ENCODE measurements around the gene OXER1. TPM values are rescaled to one million over a fixed set of nuclear protein-coding genes. Genes with fewer than 3 reads are reported as not detected.

The OXER1 gene
- total and polyA plus RNA-seq, 2 of the 13 experiments (the other 11 are each of a cell fraction or from before 2014, with no cell fraction given), result 8.0 to 9.0 TPM

DNA sequence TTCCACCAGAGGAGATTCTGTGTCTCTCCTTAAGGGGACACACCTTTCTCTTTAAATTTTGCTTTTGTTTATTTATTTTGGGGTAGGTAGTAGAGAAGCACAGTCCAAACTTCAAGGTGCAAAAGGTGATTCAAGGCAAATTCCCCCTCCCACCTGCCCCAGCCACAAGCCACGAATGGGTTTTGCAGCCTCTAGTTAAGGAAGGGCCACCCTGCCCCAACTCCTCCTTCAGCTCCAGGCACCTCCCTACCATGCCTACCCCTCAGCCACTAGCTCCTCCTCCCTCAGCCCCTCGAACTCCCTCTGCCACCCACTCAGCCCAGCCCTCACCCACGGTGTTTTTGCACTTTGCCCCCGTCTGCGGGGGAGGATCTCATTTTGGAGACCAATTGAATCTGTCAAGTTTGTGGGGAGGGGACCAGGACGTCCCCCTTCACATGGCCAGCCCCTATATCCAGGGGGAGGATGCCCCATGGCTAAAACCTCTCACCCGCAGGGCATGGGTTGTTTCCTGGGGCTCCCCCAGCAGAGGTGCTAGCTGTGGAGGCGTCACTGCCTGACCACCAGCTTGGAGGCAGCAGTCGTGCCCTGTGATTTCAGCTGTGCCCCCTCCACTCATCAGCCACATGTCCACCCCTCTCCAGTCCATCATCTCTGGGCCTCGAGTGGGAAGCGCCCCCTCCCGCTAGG lies 24.0 kb upstream of the OXER1 start (continued):
- TF ChIP-seq KDM5B (CRISPR knock-in tag; IDR thresholded peaks at IDR 0.05; ENCODE audit: borderline replicate concordance) (no peak), BCL3 (CRISPR knock-in tag; IDR thresholded peaks at IDR 0.05) (no peak), ZNF225 (CRISPR knock-in tag; IDR thresholded peaks at IDR 0.05) (0 out of 2 replicates have a peak, but pooled peaks have one; percentile 66), MNT (IDR thresholded peaks at IDR 0.05) (no peak), FOXA3 (CRISPR knock-in tag; IDR thresholded peaks at IDR 0.05) (no peak; the same call in 1 of the 2 replicates), MLLT10 (CRISPR knock-in tag; IDR thresholded peaks at IDR 0.05) (no peak), ZNF530 (CRISPR knock-in tag; IDR thresholded peaks at IDR 0.05; ENCODE audit: low read depth) (no peak), RFXANK (CRISPR knock-in tag; IDR thresholded peaks at IDR 0.05) (no peak), MIXL1 (CRISPR knock-in tag; IDR thresholded peaks at IDR 0.05) (no peak), ZBTB7B (CRISPR knock-in tag; IDR thresholded peaks at IDR 0.05) (no peak), KDM1A (CRISPR knock-in tag; IDR thresholded peaks at IDR 0.05) (no peak), ZNF343 (CRISPR knock-in tag; IDR thresholded peaks at IDR 0.05) (no peak), SCMH1 (CRISPR knock-in tag; IDR thresholded peaks at IDR 0.05; ENCODE audit: borderline replicate concordance) (no peak), ZNF335 (CRISPR knock-in tag; IDR thresholded peaks at IDR 0.05) (no peak), SP5 (CRISPR knock-in tag; IDR thresholded peaks at IDR 0.05; ENCODE audit: borderline replicate concordance, low read depth) (no peak), ZNF678 (CRISPR knock-in tag; IDR thresholded peaks at IDR 0.05) (no peak), EP300 (IDR thresholded peaks at IDR 0.05; ENCODE audit: low read depth in 2 of 2, low read length in 2 of 2) (peak in 1 of 2 experiments; percentile 43; a peak in 2 of 4 replicates), EP300 (CRISPR knock-in tag; IDR thresholded peaks at IDR 0.05; ENCODE audit: borderline replicate concordance) (0 out of 2 replicates have a peak, but pooled peaks have one; percentile 8), STAT6 (CRISPR knock-in tag; IDR thresholded peaks at IDR 0.05; ENCODE audit: borderline replicate concordance) (0 out of 2 replicates have a peak, but pooled peaks have one; percentile 44), MYNN (CRISPR knock-in tag; IDR thresholded peaks at IDR 0.05; ENCODE audit: low read depth) (no peak)
- TF ChIP-seq, protein P1, sequence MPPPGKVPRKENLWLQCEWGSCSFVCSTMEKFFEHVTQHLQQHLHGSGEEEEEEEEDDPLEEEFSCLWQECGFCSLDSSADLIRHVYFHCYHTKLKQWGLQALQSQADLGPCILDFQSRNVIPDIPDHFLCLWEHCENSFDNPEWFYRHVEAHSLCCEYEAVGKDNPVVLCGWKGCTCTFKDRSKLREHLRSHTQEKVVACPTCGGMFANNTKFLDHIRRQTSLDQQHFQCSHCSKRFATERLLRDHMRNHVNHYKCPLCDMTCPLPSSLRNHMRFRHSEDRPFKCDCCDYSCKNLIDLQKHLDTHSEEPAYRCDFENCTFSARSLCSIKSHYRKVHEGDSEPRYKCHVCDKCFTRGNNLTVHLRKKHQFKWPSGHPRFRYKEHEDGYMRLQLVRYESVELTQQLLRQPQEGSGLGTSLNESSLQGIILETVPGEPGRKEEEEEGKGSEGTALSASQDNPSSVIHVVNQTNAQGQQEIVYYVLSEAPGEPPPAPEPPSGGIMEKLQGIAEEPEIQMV (CRISPR knock-in tag; IDR thresholded peaks at IDR 0.05; ENCODE audit: low read depth), result no peak
- TF ChIP-seq, protein P2, sequence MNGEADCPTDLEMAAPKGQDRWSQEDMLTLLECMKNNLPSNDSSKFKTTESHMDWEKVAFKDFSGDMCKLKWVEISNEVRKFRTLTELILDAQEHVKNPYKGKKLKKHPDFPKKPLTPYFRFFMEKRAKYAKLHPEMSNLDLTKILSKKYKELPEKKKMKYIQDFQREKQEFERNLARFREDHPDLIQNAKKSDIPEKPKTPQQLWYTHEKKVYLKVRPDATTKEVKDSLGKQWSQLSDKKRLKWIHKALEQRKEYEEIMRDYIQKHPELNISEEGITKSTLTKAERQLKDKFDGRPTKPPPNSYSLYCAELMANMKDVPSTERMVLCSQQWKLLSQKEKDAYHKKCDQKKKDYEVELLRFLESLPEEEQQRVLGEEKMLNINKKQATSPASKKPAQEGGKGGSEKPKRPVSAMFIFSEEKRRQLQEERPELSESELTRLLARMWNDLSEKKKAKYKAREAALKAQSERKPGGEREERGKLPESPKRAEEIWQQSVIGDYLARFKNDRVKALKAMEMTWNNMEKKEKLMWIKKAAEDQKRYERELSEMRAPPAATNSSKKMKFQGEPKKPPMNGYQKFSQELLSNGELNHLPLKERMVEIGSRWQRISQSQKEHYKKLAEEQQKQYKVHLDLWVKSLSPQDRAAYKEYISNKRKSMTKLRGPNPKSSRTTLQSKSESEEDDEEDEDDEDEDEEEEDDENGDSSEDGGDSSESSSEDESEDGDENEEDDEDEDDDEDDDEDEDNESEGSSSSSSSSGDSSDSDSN (CRISPR knock-in tag; IDR thresholded peaks at IDR 0.05), result no peak; the same call in 1 of the 2 replicates
